CD4-positive, CD25-positive, alpha-beta regulatory T cell (primary cell): ENCODE data around the gene RNF13. TPM values are rescaled to one million over a fixed set of nuclear protein-coding genes. Genes with fewer than 3 reads are reported as not detected.

ENCODE experiments used
- ATAC-seq, 2 donors: fragments of 150-1000 bp; cut with Tn5 transposase; one replicate each; pipeline ENCODE4 v1.10.0; 2021; ENCODE audit warnings: low read depth in 2 of 2, moderate number of reproducible peaks in 2 of 2, moderate library complexity in 1 of 2
- DNase-seq, 3 donors: peaks; one replicate each; pipeline versions ENCODE4 v3.0.0 to v3.0.0-alpha.2; 2012 to 2022; ENCODE audit warnings: mixed read lengths in 1 of 3
- H3K27ac ChIP-seq: one replicate; pipeline ENCODE4 v1.7.0; 2013; ENCODE audit warnings: mild to moderate bottlenecking, low read length; ENCODE audit not compliant: insufficient read depth, poor library complexity, severe bottlenecking
- H3K27me3 ChIP-seq: one replicate; pipeline ENCODE4 v1.7.0; 2013; ENCODE audit warnings: low read length; ENCODE audit not compliant: control insufficient read depth, insufficient read depth
- H3K36me3 ChIP-seq: one replicate; pipeline ENCODE4 v1.7.0; 2013; ENCODE audit warnings: mild to moderate bottlenecking, low read length, moderate library complexity; ENCODE audit not compliant: control insufficient read depth, insufficient read depth
- H3K4me1 ChIP-seq: 2 replicates; pipeline ENCODE4 v1.7.0; 2013; ENCODE audit warnings: mild to moderate bottlenecking, low read length; ENCODE audit not compliant: insufficient read depth, control insufficient read depth, poor library complexity, severe bottlenecking
- H3K4me3 ChIP-seq: one replicate; pipeline ENCODE4 v1.7.0; 2013; ENCODE audit warnings: low read depth, mild to moderate bottlenecking, low read length, moderate library complexity
- H3K9me3 ChIP-seq, 2 experiments: 1 replicate in 1 of 2; 2 replicates in 1 of 2; pipeline ENCODE4 v1.7.0; 2013; ENCODE audit warnings: low read length in 2 of 2, mild to moderate bottlenecking in 1 of 2, moderate library complexity in 1 of 2; ENCODE audit not compliant: control insufficient read depth in 2 of 2
- H3K27ac Mint-ChIP-seq, 3 donors: one replicate each; pipeline ENCODE4 v1.8.0; 2020 to 2022; ENCODE audit warnings: mild to moderate bottlenecking in 3 of 3, mixed read lengths in 3 of 3, moderate library complexity in 2 of 3
- H3K27me3 Mint-ChIP-seq: one replicate; pipeline ENCODE4 v1.8.0; 2022; ENCODE audit warnings: mild to moderate bottlenecking, mixed read lengths
- H3K36me3 Mint-ChIP-seq: one replicate; pipeline ENCODE4 v1.8.0; 2020; ENCODE audit warnings: mixed read lengths
- H3K4me1 Mint-ChIP-seq, 4 donors: one replicate each; pipeline ENCODE4 v1.8.0; 2020 to 2022; ENCODE audit warnings: mixed read lengths in 4 of 4, mild to moderate bottlenecking in 1 of 4
- H3K4me3 Mint-ChIP-seq, 4 donors: one replicate each; pipeline ENCODE4 v1.8.0; 2020 to 2022; ENCODE audit warnings: mild to moderate bottlenecking in 4 of 4, mixed read lengths in 4 of 4, moderate library complexity in 3 of 4
- H3K9me3 Mint-ChIP-seq, 7 donors: one replicate each; pipeline ENCODE4 v1.8.0; 2020 to 2022; ENCODE audit warnings: mixed read lengths in 7 of 7, mild to moderate bottlenecking in 3 of 7, moderate library complexity in 2 of 7
- polyA plus RNA-seq, 4 donors: library from polyadenylated mRNA; unstranded; fragments of 300-500 nt; fragmentation: Illumina TruSeq; gene quantifications; one replicate each; pipeline ENCODE4 v1.2.3, GENCODE V29; 2021
- total RNA-seq: library from RNA; stranded (reverse); gene quantifications from one replicate; pipeline ENCODE4 v1.2.3, GENCODE V29; 2022

RNF13 gene
- total and polyA plus RNA-seq, 5 donors from 2014 or later: 44.0 to 156 (median 136) TPM

- H3K9me3 Mint-ChIP-seq: no peaks in the 10 kb centered on the region
- H3K27me3 ChIP-seq: no peaks in the 10 kb centered on the region
- no peak overlapping the region for H3K27ac Mint-ChIP-seq
Measured at GRCh38 chr3:149898771-149899170, 85.8 kb downstream of the RNF13 start.

GRCh38 chr3:149900322-149900721 is 87.3 kb downstream of the RNF13 start:
- DNase-seq (no peak), ATAC-seq (no peak)
- Mint-ChIP-seq H3K27ac (no peak overlapping the region), H3K4me3 (no peak overlapping the region), H3K4me1 (peaks cover 9 to 23% (median 13%) of the 10 kb centered on the region in 4 donors), H3K36me3 (peaks cover 27% of the 10 kb centered on the region), H3K9me3 (no peaks in the 10 kb centered on the region), H3K27me3 (no peaks in the 10 kb centered on the region)
- no peaks in the 10 kb centered on the region for H3K9me3 ChIP-seq
- H3K36me3 ChIP-seq: peaks cover 8% of the 10 kb centered on the region
- H3K4me3 ChIP-seq: no peak overlapping the region
- H3K27me3 ChIP-seq: no peaks in the 10 kb centered on the region
- H3K4me1 ChIP-seq: no peaks in the 10 kb centered on the region
- no peak overlapping the region for H3K27ac ChIP-seq

More at GRCh38 chr3:149898771-149899170, 85.8 kb downstream of the RNF13 start:
- no peaks in the 10 kb centered on the region for H3K4me1 ChIP-seq
- H3K27me3 Mint-ChIP-seq: no peaks in the 10 kb centered on the region
- H3K27ac ChIP-seq: no peak overlapping the region
- H3K36me3 ChIP-seq: peaks cover 13% of the 10 kb centered on the region
- peaks cover 24% of the 10 kb centered on the region for H3K36me3 Mint-ChIP-seq
- no peak for ATAC-seq
- peaks cover 9 to 15% (median 12%) of the 10 kb centered on the region in 4 donors for H3K4me1 Mint-ChIP-seq
- H3K4me3 ChIP-seq: no peak overlapping the region
- DNase-seq: no peak
- H3K9me3 ChIP-seq: no peaks in the 10 kb centered on the region
- H3K4me3 Mint-ChIP-seq: no peak overlapping the region

GRCh38 chr3:149901770-149902169 is 88.8 kb downstream of the RNF13 start:
- no peak for ATAC-seq
- H3K4me1 ChIP-seq: no peaks in the 10 kb centered on the region
- H3K4me3 ChIP-seq: no peak overlapping the region
- Mint-ChIP-seq H3K9me3 (no peaks in the 10 kb centered on the region), H3K27me3 (no peaks in the 10 kb centered on the region), H3K4me3 (no peak overlapping the region), H3K27ac (no peak overlapping the region), H3K36me3 (peaks cover 27% of the 10 kb centered on the region), H3K4me1 (peaks cover 9 to 23% (median 12%) of the 10 kb centered on the region in 4 donors)
- no peak for DNase-seq
- H3K36me3 ChIP-seq: no peaks in the 10 kb centered on the region
- no peaks in the 10 kb centered on the region for H3K27me3 ChIP-seq
- no peak overlapping the region for H3K27ac ChIP-seq
- H3K9me3 ChIP-seq: no peaks in the 10 kb centered on the region

GRCh38 chr3:149902498-149903139 is 89.6 kb downstream of the RNF13 start:
- no peak for ATAC-seq
- Mint-ChIP-seq H3K4me1 (peaks cover 8 to 27% (median 11%) of the 10 kb centered on the region in 4 donors), H3K27me3 (no peaks in the 10 kb centered on the region), H3K27ac (no peak overlapping the region), H3K9me3 (no peaks in the 10 kb centered on the region), H3K4me3 (no peak overlapping the region), H3K36me3 (peaks cover 23% of the 10 kb centered on the region)
- Histone ChIP-seq H3K27me3 (no peaks in the 10 kb centered on the region), H3K9me3 (no peaks in the 10 kb centered on the region), H3K4me3 (no peak overlapping the region), H3K36me3 (no peaks in the 10 kb centered on the region), H3K4me1 (no peaks in the 10 kb centered on the region), H3K27ac (no peak overlapping the region)
- no peak for DNase-seq

- ATAC-seq: no peak
- H3K4me3 Mint-ChIP-seq: no peak overlapping the region
- H3K9me3 ChIP-seq: no peaks in the 10 kb centered on the region
- peaks cover 11% of the 10 kb centered on the region for H3K36me3 ChIP-seq
- H3K27ac ChIP-seq: no peak overlapping the region
- no peak for DNase-seq
- peaks cover 5 to 28% (median 13%) of the 10 kb centered on the region in 4 donors for H3K4me1 Mint-ChIP-seq
- H3K4me3 ChIP-seq: no peak overlapping the region
- H3K27me3 ChIP-seq: no peaks in the 10 kb centered on the region
- H3K27ac Mint-ChIP-seq: no peak overlapping the region
- no peaks in the 10 kb centered on the region for H3K27me3 Mint-ChIP-seq
- H3K4me1 ChIP-seq: no peaks in the 10 kb centered on the region
- H3K9me3 Mint-ChIP-seq: no peaks in the 10 kb centered on the region
- peaks cover 29% of the 10 kb centered on the region for H3K36me3 Mint-ChIP-seq
Measured at GRCh38 chr3:149906036-149906435, 93.0 kb downstream of the RNF13 start.

- no peaks in the 10 kb centered on the region for H3K27me3 Mint-ChIP-seq
- H3K4me1 ChIP-seq: no peaks in the 10 kb centered on the region
- ATAC-seq: no peak
- H3K27ac Mint-ChIP-seq: peak overlapping the region; percentile 43 to 73 (median 72)
- peaks cover 2 to 21% (median 13%) of the 10 kb centered on the region in 4 donors for H3K4me1 Mint-ChIP-seq
- H3K36me3 ChIP-seq: peaks cover 21% of the 10 kb centered on the region
- H3K4me3 Mint-ChIP-seq: no peak overlapping the region
- DNase-seq: no peak
- H3K27me3 ChIP-seq: no peaks in the 10 kb centered on the region
- no peaks in the 10 kb centered on the region for H3K9me3 Mint-ChIP-seq
- H3K36me3 Mint-ChIP-seq: peaks cover 35% of the 10 kb centered on the region
- H3K9me3 ChIP-seq: no peaks in the 10 kb centered on the region
- no peak overlapping the region for H3K27ac ChIP-seq
- no peak overlapping the region for H3K4me3 ChIP-seq
Measured at GRCh38 chr3:149908424-149908957, 95.5 kb downstream of the RNF13 start.

GRCh38 chr3:149909923-149910322 is 96.9 kb downstream of the RNF13 start:
- H3K27me3 Mint-ChIP-seq: no peaks in the 10 kb centered on the region
- H3K4me3 Mint-ChIP-seq: no peak overlapping the region
- H3K27ac Mint-ChIP-seq: peak overlapping the region in 1 of 3 donors; percentile 46
- H3K36me3 Mint-ChIP-seq: peaks cover 37% of the 10 kb centered on the region
- no peak overlapping the region for H3K27ac ChIP-seq
- no peak for DNase-seq
- H3K9me3 ChIP-seq: no peaks in the 10 kb centered on the region
- peaks cover 26% of the 10 kb centered on the region for H3K36me3 ChIP-seq
- peaks cover 2 to 15% (median 11%) of the 10 kb centered on the region in 4 donors for H3K4me1 Mint-ChIP-seq
- no peak overlapping the region for H3K4me3 ChIP-seq
- no peak for ATAC-seq
- H3K9me3 Mint-ChIP-seq: no peaks in the 10 kb centered on the region
- no peaks in the 10 kb centered on the region for H3K27me3 ChIP-seq
- H3K4me1 ChIP-seq: no peaks in the 10 kb centered on the region
